ENCODE results near the gene EPHX1.
"Not testable (repeated sequence)": the region's sequence is repeated elsewhere in the genome, so short reads cannot be mapped to it uniquely, and the experiment has no call there.

The EPHX1 gene

DNA sequence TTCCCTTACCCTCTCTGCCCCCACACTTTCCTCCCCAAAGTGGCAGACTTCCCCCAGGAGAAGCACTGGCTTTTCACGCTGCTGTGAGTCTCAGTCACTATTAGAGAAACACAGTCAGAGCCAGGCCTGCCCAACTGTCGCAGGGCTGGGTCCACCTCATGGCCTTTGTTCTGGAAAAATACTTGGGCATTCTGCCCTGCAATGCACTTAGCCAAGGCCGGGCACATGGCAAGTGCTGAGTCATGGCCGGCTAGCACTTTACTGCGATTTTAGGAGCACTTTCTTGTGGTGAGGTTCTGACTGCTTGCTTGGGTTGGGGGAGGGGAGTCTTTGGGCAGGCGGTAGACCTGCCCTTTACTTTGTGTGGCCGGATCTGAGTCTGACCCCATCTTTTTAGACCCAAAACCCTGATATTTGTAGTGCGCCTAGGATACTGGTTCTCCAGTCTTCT is 7.7 kb downstream of the EPHX1 start:
- peak; percentile 87 for DNase-seq

- DNase-seq: no peak
These were observed 8.3 kb downstream of the EPHX1 start for GRCh38 chr1:225818229-225818628.

GRCh38 chr1:225819346-225820192 is 9.6 kb downstream of the EPHX1 start:
- no peak for DNase-seq

DNA sequence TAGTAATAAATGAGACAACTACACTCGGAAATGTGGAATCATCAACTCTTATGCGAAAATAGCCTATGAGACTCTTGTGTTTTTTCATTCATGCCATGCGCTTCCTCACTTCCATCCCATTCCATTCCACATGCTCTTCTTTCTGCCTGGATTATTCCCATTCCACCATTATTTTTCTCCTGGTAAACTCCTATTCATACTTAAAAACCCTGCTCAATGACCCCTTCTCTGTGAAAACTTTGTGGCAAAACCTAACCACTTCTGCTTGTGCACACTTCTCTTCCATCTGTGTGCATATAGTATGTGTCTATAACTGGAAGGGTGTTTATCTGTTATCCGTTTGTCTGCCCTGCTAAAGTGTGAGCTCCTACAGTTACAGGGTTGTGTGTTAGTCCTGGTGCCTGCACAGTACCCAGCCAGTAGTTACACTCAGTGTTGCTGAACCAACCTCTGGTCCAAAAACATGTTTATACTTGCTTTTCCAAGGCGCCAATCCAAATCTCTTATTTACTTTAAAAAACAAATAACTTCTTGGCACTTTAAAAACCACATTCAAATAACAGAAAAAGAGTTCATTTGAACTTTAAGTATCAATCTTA is 10.7 kb downstream of the EPHX1 start:
- no peak for DNase-seq

- no peak for DNase-seq
These were observed 12.9 kb downstream of the EPHX1 start for GRCh38 chr1:225822655-225823403.

- no peak for DNase-seq
These were observed 13.9 kb downstream of the EPHX1 start for GRCh38 chr1:225823811-225824261.

DNA sequence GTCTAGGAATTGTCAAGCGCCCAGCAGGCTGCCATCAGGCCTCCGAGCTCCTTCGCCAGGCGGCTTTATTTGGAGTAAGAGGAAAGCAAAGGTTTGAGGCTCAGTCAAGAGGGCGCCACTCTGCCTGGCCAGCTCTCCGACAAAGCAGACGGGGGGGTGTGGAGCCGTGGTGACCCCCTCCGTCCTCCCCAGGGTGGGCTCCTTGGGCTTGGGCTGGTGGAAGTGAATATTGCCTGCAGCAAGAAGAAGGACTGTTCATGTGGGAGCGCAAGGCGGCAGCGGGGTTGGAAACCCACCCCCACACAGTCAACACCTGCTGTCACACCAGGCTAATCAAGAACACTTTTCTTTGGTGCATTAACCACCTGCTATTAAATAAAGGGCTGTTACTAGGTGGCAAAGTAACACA is 14.6 kb downstream of the EPHX1 start:
- DNase-seq: no peak

DNA sequence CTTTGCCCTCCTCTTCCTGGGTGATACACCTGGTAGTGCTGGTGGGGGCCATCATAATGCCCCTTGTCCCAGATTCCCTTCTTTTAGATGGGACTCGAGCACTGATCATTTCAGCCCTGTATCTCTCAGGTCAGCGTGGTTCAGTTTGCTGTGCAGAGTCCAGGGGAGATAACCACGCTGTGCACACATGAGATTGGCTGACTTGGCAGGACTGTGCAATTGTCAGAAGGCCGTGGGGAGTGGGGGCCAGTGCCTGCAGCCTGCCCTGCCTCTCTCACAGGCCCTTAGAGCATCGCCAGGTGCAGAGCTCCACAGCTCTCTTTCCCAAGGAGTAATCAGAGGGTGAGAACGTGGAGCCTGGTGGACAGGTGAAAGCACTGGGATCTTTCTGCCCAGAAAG is 15.2 kb downstream of the EPHX1 start:
- DNase-seq: no peak

- DNase-seq: no peak
These were observed 15.7 kb downstream of the EPHX1 start for GRCh38 chr1:225825607-225826007.

DNA sequence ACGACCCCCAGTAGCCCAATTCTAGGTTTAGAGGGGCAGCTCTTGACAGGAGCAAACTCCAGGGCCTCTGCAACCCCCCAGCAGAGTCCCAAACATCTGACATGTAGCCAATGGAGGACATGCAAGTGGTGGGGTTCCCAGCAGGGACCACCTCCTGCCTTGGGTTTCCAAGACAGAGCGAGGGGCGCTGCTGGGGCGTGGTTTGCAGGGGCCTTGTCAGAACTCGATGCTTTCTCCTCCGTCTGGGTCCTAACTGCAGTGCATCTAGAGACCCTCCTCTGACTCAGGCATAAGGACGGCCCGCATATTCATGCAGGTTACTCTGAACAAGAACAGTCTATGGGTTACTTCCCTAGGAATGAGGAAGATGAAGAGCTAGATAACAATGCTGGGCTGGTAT is 17.2 kb downstream of the EPHX1 start:
- DNase-seq: no peak

DNA sequence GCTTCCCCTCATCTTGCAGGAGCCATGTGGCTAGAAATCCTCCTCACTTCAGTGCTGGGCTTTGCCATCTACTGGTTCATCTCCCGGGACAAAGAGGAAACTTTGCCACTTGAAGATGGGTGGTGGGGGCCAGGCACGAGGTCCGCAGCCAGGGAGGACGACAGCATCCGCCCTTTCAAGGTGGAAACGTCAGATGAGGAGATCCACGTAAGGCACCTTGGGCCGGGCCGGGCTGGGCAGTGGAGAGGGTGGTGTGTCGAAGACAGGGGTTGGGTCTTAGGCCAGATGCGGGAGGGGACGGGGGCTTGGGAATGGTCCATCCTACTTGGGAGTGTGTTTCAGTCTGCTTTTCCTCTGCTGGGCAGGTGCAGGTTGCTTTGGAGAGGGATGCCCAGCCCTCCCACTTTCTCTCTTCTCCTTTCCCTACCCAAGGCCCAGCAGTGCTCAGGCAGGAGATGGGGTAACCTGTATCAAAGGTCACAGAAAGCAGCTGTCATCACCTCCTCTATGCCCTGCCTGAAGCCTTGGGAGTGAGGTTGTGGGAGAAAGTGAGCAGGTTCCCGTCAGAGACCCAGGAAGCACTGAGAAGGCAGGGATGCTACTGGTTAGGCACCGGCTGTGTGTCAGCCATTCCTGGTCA is 18.9 kb downstream of the EPHX1 start:
- no peak for DNase-seq

GRCh38 chr1:225830841-225831240 is 20.9 kb downstream of the EPHX1 start:
- DNase-seq: peak; percentile 44

DNA sequence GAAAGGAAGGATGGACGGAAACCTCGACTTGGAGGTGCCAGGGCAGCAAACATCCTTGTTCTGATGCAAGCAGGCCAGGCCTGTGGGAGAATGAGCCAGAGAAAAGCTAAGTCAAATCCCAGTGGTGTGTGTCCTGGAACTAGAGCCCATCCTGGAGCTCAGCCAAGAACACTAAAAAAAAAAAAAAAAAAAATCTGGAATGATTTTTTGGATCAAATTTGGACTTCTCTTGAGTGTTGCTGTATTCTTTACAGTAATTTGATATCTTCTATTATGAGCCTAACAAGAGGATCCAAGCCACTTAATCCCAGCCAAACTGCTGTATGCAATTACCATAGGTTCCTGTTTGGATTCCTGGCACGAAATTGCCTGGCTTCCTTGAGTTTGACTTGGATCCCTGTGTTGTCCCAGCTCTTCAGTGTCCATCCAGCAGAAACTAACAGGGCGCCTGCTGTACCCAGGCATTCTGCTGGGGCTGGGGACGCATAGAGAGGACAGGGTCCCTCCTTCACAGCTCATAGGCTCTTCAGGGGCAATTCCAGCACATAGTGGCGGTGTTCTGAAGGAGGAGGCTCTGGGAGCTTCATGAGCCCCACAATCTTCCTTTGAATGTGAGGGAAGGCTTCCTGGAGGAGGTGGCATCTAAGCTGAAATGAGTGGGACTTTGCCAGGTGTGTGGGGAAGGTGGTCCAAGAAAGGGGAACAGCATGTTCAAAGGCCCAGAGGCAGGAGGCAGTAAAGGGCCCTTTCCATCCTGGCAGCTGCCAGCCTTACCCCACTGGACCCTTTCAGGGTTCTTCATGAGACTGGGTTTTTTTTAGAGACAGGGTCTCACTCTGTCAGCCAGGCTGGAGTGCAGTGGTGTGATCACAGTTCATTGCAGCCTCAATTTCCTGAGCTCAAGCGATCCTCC is 24.7 kb downstream of the EPHX1 start:
- peak; percentile 100 for DNase-seq

DNA sequence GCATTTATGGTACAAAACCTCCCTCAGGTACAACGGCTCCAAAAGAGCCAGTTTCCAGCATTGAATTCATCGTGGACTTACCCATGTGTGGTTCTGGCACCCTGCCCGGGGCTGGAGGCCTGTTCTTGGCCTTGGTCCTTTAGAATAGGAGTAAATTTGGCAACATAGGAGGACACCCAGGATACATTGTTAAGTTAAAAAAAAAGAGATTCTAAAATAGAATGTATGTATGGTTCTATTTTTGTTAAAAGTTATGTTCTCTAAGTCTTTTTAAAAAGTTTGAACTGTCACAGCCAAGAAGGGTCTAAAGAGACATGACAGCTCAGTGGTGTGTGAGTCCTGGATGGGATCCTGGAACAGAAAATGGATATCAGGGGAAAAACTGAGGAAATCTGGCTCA is 25.9 kb downstream of the EPHX1 start:
- peak; percentile 76 for DNase-seq

DNA sequence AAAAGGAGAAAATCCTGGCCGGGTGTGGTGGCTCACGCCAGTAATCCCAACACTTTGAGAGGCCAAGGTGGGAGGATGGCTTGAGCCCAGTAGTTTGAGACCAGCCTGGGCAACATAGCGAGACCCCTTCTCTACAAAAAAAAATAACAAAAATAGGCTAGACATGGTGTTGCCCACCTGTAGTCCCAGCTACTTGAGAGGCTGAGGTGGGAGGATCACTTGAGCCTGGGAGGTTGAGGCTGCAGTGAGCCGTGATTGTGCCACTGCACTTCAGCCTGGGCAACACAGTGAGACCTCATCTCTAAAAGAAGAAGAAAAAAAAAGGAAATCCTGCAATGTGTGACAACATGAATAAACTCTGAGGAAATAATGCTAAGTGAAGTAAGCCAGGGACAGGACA is 26.4 kb downstream of the EPHX1 start:
- DNase-seq: not testable (repeated sequence)

- DNase-seq: no peak
These were observed 28.9 kb downstream of the EPHX1 start for GRCh38 chr1:225838793-225839192.

DNA sequence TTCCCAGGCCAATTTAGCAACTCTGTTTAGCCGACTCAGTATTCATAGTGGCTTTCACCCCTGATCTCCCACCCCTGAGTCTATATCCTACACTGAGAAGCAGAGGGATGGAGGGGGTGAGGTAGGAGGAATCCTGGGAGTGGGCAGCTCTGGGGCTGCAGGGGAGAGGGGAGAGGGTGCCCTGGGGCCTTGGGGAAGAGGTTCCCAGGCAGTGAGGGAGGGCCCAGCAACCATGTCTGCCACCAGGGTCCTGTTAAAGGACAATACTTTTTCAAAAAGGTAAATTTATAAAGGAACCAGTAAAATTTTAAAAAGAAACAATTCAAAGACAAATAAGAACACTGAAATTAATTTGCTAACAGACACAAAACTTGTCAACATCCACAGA is 30.3 kb downstream of the EPHX1 start:
- DNase-seq: no peak

- DNase-seq: no peak
These were observed 30.8 kb downstream of the EPHX1 start for GRCh38 chr1:225840713-225841112.

GRCh38 chr1:225842074-225842473 is 32.1 kb downstream of the EPHX1 start:
- DNase-seq: no peak

DNA sequence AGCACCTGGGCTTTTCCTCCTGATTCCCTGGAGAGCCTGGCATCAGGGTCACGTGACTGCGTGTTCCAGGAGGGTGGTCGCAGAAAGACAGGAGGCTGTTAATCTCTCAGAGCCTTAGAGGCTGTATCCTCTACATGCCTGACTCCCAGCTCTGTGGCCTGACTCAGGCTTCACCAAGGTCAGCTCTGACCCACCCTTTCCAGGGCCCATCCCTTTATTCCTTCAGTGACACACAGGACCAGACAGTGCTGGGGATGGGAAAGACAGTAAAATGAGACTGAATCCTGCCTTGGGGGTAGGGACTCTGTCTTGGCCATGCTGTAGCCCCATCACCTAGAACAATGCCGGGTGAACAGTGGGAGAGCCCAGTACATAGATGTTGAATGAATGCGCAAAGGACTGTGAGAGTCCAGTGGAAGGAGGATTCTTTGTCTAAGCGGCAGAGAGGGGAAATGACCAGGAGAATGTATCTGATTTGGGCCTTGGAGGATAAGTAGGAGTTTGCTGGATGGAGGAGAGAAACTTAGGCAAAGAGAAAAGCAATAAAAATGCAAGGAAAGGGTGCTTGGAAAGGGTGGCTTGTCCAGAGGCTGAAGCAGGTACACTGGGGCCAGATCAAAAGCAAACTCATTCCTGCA is 33.0 kb downstream of the EPHX1 start:
- DNase-seq: no peak

DNA sequence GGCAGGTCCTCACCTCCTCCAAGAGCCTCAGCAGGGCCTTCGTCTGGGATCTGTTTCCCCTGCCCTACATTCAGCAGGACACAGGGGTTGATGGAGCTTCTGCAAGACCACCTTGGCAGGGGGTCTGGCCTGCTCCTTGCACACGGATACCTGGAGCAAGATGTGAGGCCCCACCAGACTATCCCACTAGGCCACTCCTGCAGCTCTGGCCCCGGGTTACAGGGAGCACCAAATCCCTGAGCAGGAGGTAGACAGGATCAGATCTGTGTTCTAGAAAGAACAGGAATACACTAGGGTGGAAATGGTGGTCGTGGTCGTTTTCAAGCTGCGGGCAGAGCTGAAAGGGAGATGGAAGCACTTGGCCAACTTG is 33.5 kb downstream of the EPHX1 start:
- DNase-seq: no peak

Data from NCI-H446 treated with DMSO at 0.1 percent for 48 hours (cell line).